ENCODE results near the gene CRIP1. TPM values are rescaled to one million over a fixed set of nuclear protein-coding genes. Genes with fewer than 3 reads are reported as not detected.
A peak's percentile ranks its signal among the peaks of the same experiment; 100 is the strongest.

The CRIP1 gene
- total and polyA plus RNA-seq, 2 experiments from 2014 or later = 0.80 to 8.4 TPM

DNA sequence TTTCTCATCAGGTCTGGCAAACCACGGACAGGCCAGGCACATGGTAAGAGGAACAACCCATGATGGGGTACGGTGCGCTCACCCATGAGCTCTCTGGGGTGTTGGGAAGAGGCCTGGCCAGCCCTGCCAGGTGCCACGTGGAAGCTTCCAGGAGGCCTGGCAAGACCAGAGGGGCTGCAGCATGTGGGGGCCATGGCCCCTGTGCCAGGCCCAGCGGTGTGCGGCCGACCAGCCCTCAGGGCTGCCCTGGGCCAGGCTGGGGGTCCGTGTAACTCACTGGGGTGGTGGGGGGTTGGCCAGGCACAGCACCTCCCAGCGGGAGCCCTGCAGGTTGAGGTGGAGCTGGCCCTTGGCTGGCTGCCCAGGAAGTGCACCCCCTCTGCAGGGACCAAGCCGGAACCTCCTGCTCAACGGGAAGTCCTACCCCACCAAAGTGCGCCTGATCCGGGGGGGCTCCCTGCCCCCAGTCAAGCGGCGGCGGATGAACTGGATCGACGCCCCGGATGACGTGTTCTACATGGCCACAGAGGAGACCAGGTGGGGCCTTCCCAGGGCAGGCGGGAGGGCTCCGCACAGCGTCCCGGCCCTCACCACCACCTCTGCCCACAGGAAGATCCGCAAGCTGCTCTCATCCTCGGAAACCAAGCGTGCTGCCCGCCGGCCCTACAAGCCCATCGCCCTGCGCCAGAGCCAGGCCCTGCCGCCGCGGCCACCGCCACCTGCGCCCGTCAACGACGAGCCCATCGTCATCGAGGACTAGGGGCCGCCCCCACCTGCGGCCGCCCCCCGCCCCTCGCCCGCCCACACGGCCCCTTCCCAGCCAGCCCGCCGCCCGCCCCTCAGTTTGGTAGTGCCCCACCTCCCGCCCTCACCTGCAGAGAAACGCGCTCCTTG, 17.0 kb upstream of the CRIP1 start (continued):
- TF ChIP-seq, protein P1, sequence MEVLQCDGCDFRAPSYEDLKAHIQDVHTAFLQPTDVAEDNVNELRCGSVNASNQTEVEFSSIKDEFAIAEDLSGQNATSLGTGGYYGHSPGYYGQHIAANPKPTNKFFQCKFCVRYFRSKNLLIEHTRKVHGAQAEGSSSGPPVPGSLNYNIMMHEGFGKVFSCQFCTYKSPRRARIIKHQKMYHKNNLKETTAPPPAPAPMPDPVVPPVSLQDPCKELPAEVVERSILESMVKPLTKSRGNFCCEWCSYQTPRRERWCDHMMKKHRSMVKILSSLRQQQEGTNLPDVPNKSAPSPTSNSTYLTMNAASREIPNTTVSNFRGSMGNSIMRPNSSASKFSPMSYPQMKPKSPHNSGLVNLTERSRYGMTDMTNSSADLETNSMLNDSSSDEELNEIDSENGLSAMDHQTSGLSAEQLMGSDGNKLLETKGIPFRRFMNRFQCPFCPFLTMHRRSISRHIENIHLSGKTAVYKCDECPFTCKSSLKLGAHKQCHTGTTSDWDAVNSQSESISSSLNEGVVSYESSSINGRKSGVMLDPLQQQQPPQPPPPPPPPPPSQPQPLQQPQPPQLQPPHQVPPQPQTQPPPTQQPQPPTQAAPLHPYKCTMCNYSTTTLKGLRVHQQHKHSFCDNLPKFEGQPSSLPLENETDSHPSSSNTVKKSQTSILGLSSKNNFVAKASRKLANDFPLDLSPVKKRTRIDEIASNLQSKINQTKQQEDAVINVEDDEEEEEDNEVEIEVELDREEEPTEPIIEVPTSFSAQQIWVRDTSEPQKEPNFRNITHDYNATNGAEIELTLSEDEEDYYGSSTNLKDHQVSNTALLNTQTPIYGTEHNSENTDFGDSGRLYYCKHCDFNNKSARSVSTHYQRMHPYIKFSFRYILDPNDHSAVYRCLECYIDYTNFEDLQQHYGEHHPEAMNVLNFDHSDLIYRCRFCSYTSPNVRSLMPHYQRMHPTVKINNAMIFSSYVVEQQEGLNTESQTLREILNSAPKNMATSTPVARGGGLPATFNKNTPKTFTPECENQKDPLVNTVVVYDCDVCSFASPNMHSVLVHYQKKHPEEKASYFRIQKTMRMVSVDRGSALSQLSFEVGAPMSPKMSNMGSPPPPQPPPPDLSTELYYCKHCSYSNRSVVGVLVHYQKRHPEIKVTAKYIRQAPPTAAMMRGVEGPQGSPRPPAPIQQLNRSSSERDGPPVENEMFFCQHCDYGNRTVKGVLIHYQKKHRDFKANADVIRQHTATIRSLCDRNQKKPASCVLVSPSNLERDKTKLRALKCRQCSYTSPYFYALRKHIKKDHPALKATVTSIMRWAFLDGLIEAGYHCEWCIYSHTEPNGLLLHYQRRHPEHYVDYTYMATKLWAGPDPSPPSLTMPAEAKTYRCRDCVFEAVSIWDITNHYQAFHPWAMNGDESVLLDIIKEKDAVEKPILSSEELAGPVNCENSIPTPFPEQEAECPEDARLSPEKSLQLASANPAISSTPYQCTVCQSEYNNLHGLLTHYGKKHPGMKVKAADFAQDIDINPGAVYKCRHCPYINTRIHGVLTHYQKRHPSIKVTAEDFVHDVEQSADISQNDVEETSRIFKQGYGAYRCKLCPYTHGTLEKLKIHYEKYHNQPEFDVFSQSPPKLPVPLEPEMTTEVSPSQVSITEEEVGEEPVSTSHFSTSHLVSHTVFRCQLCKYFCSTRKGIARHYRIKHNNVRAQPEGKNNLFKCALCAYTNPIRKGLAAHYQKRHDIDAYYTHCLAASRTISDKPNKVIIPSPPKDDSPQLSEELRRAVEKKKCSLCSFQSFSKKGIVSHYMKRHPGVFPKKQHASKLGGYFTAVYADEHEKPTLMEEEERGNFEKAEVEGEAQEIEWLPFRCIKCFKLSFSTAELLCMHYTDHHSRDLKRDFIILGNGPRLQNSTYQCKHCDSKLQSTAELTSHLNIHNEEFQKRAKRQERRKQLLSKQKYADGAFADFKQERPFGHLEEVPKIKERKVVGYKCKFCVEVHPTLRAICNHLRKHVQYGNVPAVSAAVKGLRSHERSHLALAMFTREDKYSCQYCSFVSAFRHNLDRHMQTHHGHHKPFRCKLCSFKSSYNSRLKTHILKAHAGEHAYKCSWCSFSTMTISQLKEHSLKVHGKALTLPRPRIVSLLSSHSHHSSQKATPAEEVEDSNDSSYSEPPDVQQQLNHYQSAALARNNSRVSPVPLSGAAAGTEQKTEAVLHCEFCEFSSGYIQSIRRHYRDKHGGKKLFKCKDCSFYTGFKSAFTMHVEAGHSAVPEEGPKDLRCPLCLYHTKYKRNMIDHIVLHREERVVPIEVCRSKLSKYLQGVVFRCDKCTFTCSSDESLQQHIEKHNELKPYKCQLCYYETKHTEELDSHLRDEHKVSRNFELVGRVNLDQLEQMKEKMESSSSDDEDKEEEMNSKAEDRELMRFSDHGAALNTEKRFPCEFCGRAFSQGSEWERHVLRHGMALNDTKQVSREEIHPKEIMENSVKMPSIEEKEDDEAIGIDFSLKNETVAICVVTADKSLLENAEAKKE (CRISPR knock-in tag; IDR thresholded peaks at IDR 0.05) = no peak

DNA sequence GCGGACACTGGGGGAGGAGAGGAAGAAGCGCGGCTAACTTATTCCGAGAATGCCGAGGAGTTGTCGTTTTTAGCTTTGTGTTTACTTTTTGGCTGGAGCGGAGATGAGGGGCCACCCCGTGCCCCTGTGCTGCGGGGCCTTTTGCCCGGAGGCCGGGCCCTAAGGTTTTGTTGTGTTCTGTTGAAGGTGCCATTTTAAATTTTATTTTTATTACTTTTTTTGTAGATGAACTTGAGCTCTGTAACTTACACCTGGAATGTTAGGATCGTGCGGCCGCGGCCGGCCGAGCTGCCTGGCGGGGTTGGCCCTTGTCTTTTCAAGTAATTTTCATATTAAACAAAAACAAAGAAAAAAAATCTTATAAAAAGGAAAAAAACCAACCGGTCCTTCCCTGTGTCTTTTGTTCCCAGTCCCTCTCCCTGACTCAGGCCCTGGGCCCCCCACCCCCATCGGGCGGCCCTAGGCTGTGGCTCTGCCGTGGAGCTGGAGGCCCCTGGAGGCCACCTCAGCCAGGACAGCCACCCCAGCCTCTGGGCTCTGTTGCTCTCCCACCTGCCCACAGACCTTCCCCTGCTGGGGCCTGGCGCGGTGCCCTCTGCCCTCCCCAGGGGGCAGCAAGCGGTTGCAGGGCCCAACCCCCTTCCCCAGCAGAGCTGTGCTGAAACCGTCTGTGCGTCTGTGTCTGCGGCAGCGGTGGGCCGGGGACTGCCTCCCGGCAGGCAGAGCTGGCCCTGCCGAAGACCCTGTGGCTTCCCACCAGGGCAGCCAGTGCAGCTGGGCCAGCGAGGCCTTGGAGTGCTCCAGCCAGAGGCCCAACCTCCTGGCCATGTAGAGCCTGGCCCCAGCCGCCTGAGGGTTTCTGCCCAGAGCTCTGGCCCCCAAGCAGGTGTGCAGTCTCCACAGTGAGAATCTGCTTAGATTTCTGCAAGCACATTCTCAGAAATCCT, 16.1 kb upstream of the CRIP1 start:
- H3K27me3 ChIP-seq (ENCODE audit: insufficient read depth) = peaks cover 10% of the 10 kb centered on the region
- peak overlapping the region; percentile 79 for H3K27ac ChIP-seq (ENCODE audit: low read depth)
- TF ChIP-seq NANOG (IDR thresholded peaks at IDR 0.05; ENCODE audit: borderline replicate concordance) = no peak
- no peak for TF ChIP-seq CREB1 (CRISPR knock-in tag; IDR thresholded peaks at IDR 0.05; ENCODE audit: low read depth)
- TF ChIP-seq EZH2 (IDR thresholded peaks at IDR 0.05; ENCODE audit: low read depth, unreplicated experiment) = no peak
- no peak for TF ChIP-seq STAT1 (IDR thresholded peaks at IDR 0.05; ENCODE audit: unreplicated experiment)
- TF ChIP-seq ZNF114 (CRISPR knock-in tag; IDR thresholded peaks at IDR 0.05) = no peak
- no peak for TF ChIP-seq ZNF331 (CRISPR knock-in tag; IDR thresholded peaks at IDR 0.05; ENCODE audit: low read depth)
- no peak for TF ChIP-seq EZH2phosphoT487 (IDR thresholded peaks at IDR 0.05; ENCODE audit: unreplicated experiment)
- TF ChIP-seq CTCF (conservative IDR thresholded peaks at IDR 0.05; ENCODE audit: low read depth in 2 of 2) = no peak; a peak in 1 of 4 replicates

More for the DNA sequence above, 16.1 kb upstream of the CRIP1 start:
- no peak overlapping the region for H3K4me3 ChIP-seq
- H3K36me3 ChIP-seq (ENCODE audit: insufficient read depth) = no peaks in the 10 kb centered on the region
- Mint-ChIP-seq H3K36me3 (ENCODE audit: low read depth) (peaks cover 5% of the 10 kb centered on the region; the same call in 1 of the 3 replicates), H3K27me3 (ENCODE audit: insufficient read depth, low read depth, poor library complexity) (peaks cover 18% of the 10 kb centered on the region), H3K27ac (0 out of 2 replicates have a peak overlapping the region, but pooled peaks have one; percentile 62), H3K4me3 (no peak overlapping the region), H3K4me1 (peaks cover 3% of the 10 kb centered on the region), H3K9me3 (no peaks in the 10 kb centered on the region)
- H4K20me1 ChIP-seq (replicated peaks; ENCODE audit: insufficient read depth) = no peaks in the 10 kb centered on the region; the same call in 1 of the 2 replicates
- ATAC-seq (peak; percentile 3; the same call in 2 of the 3 replicates), DNase-seq (ENCODE audit: low spot score) (peak; percentile 60)
- peaks cover 7% of the 10 kb centered on the region; the same call in 1 of the 2 replicates for H3F3A ChIP-seq (replicated peaks; ENCODE audit: low read depth)
- peaks cover 10% of the 10 kb centered on the region; the same call in 1 of the 2 replicates for H3K4me1 ChIP-seq (ENCODE audit: insufficient read depth)
- H3K4me2 ChIP-seq = peak overlapping the region; percentile 20; the same call in 1 of the 2 replicates
- H3K9me2 ChIP-seq (ENCODE audit: insufficient read depth) = no peaks in the 10 kb centered on the region
- H2AFZ ChIP-seq = no peak overlapping the region
- H3K79me2 ChIP-seq (replicated peaks; ENCODE audit: insufficient read depth) = no peaks in the 10 kb centered on the region

Data from GM23338 (cell line).